GM19035 (cell line): ENCODE data around the gene RAET1G.
A peak's percentile ranks its signal among the peaks of the same experiment; 100 is the strongest.
"Not testable (repeated sequence)": the region's sequence is repeated elsewhere in the genome, so short reads cannot be mapped to it uniquely, and the experiment has no call there.

Source experiments
- ATAC-seq: cut with Tn5 transposase; IDR thresholded peaks from one replicate; pipeline ENCODE4 v1.9.1; 2021; ENCODE audit not compliant: unreplicated experiment

The RAET1G gene, protein sequence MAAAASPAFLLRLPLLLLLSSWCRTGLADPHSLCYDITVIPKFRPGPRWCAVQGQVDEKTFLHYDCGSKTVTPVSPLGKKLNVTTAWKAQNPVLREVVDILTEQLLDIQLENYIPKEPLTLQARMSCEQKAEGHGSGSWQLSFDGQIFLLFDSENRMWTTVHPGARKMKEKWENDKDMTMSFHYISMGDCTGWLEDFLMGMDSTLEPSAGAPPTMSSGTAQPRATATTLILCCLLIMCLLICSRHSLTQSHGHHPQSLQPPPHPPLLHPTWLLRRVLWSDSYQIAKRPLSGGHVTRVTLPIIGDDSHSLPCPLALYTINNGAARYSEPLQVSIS

DNA sequence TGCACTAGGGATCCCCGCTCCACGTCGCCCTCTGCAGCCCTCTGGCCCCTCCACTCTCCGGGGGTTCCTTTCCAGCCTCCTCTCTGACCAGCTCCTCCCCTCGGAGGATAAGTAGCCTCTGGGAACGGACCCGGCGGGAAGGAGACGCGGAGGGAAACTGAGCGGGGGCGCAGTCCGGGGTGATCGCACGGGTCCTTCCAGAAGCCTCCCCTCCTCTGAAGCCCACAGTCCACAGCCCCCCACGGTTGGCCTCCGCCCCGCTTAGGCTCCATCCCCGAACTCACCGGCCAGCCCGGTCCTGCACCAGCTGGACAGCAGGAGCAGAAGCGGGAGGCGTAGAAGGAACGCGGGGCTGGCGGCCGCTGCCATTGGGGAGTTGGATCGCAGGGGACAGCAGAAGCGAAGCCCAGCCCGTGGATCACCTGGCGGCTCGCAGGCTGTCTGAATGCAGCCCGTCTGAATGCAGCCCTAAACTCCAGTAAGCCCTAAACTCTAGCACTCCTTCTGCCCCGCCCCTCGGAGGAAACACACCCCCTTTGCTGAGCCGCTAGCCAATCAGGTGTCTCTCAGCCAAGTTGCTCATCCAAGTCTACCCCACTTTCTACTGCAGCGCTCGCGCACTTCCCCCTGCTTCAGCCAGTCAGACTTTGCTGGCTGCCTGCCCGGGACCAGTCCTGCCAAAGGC lies at the start of gene RAET1G:
Gene RAET1G, minus strand, starts transcription at position 480 of the 685 bp plus-strand sequence. Its CDS starts 111 bp downstream, at position 369.
- ATAC-seq = no peak

DNA sequence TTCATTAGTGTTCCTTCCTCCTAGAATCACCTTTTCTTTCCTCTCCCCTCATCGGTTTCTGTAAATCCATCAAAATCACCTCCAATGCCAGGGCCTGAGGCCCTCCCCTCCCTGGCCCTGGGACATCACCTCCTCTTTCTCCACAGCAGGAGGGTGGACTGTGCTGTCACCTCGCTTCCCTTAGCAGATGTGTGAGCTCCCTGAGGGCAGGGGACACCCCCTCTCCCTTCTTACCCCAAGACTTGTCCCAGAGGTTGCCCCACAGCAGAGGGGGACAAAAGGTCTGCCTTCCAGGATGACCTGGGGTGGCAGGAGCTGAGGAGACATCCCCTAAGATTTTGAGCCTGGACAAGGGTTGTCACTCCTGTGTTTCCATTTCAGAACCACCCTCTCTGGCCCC lies 46.7 kb upstream of the RAET1G start:
- ATAC-seq = no peak

DNA sequence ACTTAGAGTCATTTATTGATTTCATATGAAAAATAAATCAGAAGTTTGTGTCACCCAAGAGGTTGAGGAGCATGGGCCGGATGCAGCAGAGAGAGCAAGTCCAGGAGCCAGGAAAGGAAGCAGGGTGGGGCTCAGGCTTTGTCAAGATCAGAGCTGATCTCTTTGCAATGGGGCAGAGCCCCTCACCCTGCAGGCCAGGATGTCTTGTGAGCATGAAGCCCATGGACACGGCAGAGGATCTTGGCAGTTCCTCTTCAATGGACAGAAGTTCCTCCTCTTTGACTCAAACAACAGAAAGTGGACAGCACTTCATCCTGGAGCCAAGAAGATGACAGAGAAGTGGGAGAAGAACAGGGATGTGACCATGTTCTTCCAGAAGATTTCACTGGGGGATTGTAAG lies 46.0 kb upstream of the RAET1G start:
- not testable (repeated sequence) for ATAC-seq

DNA sequence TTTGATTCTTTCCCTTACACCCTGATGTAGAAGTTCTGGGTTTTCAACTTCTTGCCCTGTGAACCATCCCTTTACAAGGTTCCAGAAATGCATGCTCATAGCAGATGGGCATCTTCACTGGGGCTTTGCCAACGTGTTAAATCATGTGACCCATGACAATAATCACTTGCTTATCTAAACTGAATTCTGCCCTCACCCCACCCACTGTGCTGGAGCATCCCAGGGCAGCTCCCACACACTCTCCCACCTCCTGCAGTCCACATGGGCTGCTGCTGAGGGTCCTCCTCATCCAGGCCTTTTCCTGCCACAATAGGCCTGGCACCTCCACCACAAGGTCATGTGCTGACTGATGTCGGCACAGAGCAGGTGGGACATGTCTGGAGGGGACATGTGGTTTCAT lies 45.1 kb upstream of the RAET1G start:
- not testable (repeated sequence) for ATAC-seq

DNA sequence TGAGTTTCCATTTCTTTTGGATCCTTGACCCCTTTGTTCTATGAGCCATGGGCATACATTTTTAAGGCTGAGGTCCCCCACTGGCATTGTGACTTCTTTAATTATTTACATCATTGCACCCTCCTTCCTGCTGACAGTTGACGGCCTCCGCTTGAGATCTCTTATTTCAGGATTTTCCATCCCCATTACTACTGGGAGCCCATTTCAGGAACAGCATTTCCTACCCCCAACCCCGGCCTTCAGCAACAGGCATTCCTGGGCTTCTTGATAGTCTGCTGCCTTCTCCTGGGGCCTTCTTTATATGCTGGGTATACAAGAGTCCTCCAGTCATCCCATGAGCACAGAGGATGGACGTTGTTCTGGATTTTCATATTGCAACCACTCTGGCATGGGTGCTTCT lies 44.7 kb upstream of the RAET1G start:
- ATAC-seq = no peak

DNA sequence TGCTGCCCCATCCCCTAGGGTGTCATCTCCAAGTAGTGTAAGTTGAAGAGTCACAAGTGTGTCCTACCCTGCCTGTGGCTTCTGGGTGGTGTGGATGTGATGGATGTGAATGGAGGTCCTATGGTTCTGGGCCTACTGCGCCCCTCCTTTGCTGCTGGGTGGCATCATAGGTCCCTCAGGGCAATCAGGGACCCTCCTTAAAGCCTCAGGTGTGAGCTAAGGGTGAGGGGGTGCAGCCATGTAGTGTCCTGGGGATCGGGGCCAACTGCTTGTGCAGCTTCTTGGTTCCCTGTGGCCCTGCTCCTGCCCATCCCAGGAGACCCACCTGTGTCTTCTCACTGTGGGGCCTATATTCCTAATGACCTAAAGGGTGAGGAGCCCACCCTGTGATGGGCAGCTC lies 43.4 kb upstream of the RAET1G start:
- ATAC-seq = not testable (repeated sequence)

DNA sequence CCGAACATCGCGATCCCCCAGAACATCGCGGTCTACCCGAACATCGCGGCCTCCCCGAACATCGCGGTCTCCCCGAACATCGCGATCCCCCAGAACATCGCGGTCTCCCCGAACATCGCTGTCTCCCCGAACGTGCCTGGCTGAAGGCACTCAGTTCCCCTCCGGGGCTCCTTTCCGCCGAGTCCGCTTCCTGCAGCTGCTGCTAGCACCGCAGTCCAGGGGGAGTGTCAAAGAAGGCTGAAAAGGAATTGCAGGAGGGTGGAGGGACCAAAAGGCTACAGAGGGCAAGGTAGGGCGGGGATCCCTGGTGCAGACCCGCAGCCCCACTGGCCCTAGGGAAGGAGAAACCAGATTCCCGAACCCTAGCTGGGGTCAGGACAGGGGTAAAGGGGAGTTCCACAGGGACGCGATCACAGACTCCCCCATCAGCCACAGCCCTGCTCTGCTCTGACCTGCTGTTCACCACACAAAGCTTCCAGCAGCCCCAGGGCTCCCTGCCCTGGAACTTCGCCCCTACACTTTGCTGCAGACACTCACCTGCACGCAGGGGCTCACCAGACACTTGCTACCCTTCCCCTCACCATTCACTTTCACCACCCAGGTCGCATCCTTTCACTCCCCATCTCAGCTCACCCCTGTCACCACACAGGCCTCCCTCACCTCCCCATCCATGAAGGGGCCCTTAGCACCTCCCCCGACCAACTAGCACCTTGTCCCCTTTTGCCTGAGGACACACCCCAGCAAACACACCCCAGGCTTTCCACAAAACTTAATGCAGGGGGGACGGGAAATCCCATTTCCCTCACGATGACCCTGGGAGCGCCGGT lies 42.5 kb upstream of the RAET1G start:
- ATAC-seq = no peak

DNA sequence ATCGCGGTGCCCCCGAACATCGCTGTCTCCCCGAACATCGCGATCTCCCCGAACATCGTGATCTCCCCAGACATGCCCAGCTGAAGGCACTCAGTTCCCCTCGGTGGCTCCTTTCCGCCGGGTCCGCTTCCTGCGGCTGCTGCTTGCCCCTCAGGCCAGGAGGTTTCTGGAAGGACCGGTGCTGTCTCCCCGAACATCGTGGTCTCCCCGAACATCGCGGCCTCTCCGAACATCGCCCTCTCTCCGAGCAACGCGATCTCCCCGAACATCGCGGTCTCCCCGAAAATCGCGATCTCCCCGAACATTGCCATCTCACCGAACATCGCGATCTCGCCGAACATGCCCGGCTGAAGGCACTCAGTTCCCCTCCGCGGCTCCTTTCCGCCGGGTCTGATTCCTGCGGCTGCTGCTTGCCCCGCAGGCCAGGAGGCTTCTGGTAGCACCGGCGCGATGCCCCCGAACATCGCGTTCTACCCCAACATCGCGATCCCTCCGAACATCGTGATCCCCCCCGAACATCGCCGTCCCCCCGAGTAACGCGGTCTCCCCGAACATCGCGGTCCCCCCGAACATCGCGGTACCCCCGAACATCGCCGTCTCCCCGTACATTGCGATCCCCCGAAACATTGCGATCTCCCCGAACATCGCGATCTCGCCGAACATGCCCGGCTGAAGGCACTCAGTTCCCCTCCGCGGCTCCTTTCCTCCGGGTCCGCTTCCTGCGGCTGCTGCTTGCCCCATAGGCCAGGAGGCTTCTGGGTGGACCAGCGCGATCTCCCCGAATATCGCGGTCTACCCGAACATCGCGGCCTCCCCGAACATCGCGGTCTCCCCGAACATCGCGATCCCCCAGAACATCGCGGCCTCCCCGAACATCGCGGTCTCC lies 41.6 kb upstream of the RAET1G start:
- no peak for ATAC-seq

DNA sequence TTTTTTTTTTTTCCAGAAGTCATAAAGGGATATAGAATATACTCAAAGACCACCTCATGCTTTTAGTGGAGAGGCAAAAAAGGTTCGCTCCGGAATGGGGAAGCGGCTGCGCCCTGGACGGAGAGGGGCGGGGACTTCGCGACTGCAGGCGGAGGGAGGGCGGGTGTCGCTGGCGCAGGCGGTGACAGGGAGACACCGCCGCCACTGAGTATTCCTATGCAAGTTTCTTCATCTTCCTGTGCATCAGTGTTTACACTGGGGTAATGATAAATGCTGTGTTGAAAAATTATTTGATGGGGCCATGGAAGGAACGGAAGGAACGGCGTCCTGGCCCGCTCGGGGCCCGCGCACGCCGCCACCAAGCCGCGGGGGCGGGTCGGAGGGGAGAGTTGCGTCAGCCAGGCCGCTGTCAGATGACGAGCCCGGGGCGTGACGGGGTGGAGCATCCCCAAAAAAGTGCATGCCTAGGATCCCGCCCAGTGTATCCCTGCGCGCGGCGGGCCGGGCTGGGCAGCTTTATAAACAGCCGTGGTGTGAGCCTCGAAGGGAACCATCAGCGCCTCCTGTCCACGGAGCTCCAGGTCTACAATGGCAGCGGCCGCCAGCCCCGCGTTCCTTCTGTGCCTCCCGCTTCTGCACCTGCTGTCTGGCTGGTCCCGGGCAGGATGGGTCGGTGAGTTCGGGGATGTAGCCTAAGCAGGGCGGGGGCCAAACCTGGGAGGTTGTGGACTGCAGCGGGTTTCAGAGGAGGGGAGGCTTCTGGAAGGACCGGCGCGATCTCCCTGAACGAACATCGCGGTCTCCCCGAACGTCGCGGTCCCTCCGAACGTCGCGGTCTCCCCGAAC lies 40.8 kb upstream of the RAET1G start, which contains the start of gene ULBP1:
Gene ULBP1, plus strand, starts transcription at position 482 of the 846 bp plus-strand sequence. Its CDS starts 107 bp downstream, at position 589.
- ATAC-seq = peak; percentile 63

DNA sequence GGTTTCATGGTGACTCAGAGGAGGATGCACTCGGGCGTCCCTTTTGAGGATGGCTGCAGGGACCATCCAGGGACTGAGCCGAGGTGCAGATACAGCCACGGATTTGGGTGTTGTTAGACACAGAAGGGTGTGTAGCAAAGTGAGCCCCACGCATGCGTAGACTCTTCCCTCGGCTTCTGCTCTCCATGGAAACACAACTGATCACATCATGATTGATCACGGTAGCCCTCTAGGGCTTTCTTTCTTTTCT lies 40.2 kb upstream of the RAET1G start:
- peak; percentile 27 for ATAC-seq

DNA sequence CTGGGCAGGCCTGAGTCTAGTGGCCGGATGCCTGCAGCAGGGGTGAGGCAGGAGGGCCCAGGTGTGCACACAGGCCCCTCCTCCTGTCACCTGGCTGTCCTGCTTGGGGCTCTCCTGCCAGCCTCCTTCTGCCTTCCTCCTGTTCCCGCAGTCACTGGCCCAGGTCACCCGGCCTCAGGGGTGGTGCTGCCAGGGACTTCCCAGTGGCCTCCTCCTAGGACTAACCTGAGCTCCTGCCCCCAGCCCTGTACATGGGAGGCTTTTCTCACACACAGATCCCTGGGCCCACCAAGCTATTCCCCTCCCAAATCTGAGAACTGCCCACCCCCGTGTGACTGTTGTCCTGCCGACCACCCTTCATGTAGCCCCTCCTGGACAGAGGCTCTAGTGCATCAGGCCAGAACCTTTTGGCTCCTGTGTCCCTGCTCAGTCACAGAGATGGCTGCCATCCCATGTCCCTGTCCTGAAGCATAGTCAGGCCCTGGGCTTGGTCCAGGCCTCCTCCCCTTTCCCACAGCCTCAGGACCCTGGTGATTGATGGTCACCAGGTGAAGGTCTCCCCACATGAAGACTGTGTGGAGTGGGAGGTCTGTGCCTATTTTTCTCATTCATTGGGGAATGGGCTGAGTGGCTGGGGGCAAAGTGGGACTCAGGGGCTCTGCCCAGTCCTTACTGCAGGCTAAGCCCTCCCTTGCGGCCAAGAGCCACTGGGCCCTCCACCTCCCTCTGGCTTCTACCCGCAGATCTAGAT lies 39.7 kb upstream of the RAET1G start:
- ATAC-seq = no peak

DNA sequence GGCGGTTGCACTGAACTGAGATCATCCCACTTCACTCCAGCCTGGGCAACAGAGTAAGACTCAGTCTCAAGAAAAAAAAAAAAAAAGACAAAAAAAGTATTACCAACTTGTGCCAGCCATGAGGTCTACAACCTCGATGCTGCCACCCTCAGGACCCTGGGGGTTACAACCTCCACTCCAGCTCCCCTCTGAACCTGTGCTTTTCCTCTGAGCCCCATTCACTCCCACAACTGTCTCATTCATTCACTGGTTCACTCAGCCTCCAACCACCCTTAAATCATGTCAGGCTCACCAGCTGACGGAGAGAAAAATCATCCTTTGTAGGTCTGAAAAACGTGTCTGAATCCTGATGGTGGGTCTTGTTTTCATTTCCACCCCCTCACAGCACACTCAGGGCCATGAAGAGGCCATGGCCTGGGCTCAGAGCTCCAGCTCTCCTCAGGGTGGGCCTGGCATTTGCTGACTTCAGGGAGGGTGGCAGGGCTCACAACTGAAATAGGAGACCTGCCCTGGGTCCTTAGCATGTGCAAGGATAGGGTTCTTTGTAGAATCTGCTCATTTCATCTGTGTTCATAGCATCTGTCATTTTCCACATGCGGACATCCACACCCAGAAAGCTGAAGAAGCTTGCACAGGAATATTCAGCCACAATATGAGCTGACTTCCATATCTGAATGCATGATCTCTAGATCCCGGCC lies 39.0 kb upstream of the RAET1G start:
- no peak for ATAC-seq

DNA sequence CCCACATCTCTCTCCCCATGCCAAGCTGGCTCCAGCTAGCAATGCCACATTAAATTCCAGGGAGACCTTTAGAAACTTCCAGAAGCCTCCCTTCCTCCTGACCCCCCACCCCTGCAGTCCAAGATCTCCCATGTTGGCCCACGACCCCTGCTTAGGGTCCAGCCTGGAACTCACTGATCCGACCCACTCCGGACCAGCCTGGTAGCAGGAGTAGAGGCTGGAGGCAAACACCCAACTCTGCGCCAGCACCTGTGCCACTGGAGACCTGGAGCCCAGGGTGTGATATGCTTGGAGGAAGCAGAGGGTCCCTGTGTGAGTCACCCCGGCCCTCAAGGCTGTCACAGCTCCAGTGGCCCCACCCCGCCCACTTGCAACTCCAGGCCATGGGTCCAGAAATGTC lies 37.6 kb upstream of the RAET1G start:
- no peak for ATAC-seq

DNA sequence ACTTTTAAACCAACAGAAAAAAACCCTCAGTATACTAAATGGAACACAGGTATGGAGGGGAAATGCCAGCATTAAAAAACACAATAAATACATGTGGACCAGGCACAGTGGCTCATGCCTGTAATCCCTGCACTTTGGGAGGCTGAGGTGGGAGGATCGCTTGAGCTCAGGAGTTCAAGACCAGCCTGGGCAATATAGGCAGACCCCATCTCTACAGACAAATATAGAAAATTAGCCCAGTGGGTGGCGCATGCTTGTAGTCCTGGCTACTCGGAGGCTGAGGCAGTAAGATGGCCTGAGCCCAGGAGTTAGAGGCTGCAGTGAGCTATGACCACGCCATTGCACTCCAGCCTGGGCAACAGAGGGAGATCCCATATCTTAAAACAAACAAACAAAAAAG lies 36.9 kb upstream of the RAET1G start:
- not testable (repeated sequence) for ATAC-seq

DNA sequence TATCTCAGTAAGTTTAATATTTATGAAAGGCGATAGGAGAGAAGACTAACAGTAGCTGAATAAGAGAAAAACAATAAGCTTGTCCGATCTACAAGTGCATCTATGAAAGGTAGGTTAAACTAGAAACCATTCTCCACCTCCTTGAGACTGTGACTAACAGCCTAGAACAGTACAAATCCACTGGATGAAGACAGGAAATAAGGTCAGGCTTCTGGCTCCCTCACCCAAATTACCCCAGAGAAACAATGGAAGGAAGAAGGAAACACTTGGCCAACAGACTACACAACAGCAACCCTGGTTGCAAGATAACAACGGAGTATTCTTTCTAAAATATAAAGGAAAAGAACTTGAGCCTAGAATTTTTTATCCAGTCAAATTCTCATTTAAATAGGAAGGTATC lies 35.2 kb upstream of the RAET1G start:
- not testable (repeated sequence) for ATAC-seq

DNA sequence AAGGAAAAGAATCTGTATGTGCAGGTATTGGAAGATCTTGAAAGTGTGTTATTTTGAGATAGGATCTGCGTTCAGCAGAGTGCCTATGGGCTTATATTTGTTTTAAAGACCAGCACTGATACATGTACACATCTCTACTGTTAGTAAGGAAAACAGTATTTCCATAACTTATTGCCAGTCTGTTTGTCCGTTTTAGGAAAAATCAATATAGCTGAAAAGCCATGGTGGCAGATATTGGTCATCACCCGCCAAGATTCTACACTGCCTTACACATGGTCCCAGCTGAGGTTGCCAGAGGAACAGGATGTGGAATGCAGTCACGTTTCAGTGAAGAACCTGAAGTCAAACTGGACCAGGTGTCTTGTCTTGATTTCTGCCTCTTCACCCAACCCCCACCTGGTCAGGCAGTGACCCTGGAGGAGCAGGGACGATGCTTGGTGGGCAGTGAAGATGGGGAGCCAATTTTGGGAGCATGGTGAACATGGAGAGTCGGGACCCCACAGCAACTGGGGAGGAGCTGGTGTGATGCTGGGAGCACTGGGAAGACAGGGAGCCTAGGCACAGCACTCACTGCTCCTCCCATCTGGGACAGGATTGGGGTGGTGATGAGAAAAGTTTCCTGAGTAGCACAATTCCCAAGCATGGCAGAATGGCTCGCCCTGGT lies 32.9 kb upstream of the RAET1G start:
- ATAC-seq = not testable (repeated sequence)

DNA sequence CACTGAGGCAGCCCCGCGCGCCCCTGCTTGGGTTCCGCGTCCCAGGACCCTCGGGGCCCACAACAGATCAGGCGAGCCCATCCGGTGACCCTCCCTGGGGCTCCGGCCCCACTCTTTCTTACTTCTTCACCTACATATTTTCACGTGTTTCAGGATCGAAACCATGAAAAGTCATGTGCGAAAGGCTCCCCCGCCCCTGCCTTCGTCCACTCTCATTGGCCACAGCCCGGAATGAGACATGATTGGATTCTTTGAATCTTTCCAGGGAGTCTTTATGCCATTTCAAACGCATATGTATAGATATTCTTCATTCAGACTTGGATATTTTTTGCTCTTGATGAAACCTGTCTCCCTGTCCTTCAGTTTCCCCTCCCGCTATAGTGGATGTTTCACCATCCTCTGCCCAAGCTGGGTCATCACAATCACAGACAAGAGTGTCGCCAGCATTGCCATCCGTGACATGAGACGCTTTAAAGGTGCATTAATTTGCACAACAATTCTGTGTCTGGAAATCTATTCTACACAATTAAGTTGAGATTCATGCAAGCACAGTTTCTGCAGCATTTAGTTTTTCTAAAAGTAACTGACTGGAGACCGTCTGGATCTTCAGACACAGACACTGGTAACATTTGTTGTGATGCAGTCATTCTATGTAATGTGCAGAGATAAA lies 32.2 kb upstream of the RAET1G start:
- ATAC-seq = not testable (repeated sequence)
